Spinal cord (tissue), 10 donors: ENCODE data around the gene SORCS2. TPM values are rescaled to one million over a fixed set of nuclear protein-coding genes. Genes with fewer than 3 reads are reported as not detected.

Experiments
- DNase-seq, 6 donors: peaks; one replicate each; pipeline versions ENCODE4 v3.0.0 to v3.0.0-alpha.2; 2013 to 2015; ENCODE audit warnings: low spot score in 6 of 6, low read depth in 4 of 6
- H3K27ac ChIP-seq: one replicate; pipeline ENCODE4 v1.5.1; 2013; ENCODE audit warnings: low read depth, low read length, control low read depth
- H3K27me3 ChIP-seq: one replicate; pipeline ENCODE4 v1.6.1; 2013; ENCODE audit warnings: low read length; ENCODE audit not compliant: control insufficient read depth, insufficient read depth
- H3K36me3 ChIP-seq: one replicate; pipeline ENCODE4 v1.6.1; 2013; ENCODE audit warnings: low read length; ENCODE audit not compliant: control insufficient read depth, insufficient read depth
- H3K4me1 ChIP-seq: one replicate; pipeline ENCODE4 v1.6.1; 2013; ENCODE audit warnings: low read length; ENCODE audit not compliant: control insufficient read depth, insufficient read depth
- H3K4me3 ChIP-seq: one replicate; pipeline ENCODE4 v1.5.1; 2013; ENCODE audit warnings: low read depth, low read length, control low read depth
- H3K9me3 ChIP-seq: one replicate; pipeline ENCODE4 v1.6.1; 2013; ENCODE audit warnings: low read length; ENCODE audit not compliant: control insufficient read depth, insufficient read depth
- WGBS: methylation state at CpG from one replicate; pipeline ENCODE4 v1.1.5; 2013; ENCODE audit warnings: missing lambda C conversion rate; ENCODE audit not compliant: insufficient coverage; 5-methylcytosine and 5-hydroxymethylcytosine counted together
- polyA plus RNA-seq, 2 donors: library from polyadenylated mRNA; unstranded; fragments of 120-200 nt; gene quantifications; one replicate each; pipeline ENCODE4 v1.2.1, GENCODE V29; 2013; ENCODE audit not compliant: insufficient read length in 2 of 2
- total RNA-seq, 2 donors: library from RNA; depleted of rRNA in 1 of 2; stranded (reverse); fragments of 120-200 nt in 1 of 2; fragments of >200 nt in 1 of 2; gene quantifications; one replicate each; pipeline versions ENCODE4 v1.2.3 to v1.2.4, GENCODE V29; 2013 to 2014
- donor health status: healthy.

Gene SORCS2
- total and polyA plus RNA-seq, 4 donors, result 7.3 to 24.8 (median 16.5) TPM

GRCh38 chr4:7247521-7247920 is 55.2 kb downstream of the SORCS2 start:
- Histone ChIP-seq H3K36me3 (peaks cover 2% of the 10 kb centered on the region), H3K9me3 (no peaks in the 10 kb centered on the region), H3K4me3 (no peak overlapping the region), H3K27me3 (peaks cover 2% of the 10 kb centered on the region), H3K27ac (no peak overlapping the region), H3K4me1 (peaks cover 78% of the 10 kb centered on the region)
- WGBS, result 89% methylated on average over 12 of the region's 15 CpGs
- no peak for DNase-seq

- H3K27ac ChIP-seq, result no peak overlapping the region
- 88% methylated on average over 9 of the region's 12 CpGs for WGBS
- no peak overlapping the region for H3K4me3 ChIP-seq
- H3K4me1 ChIP-seq, result peaks cover 78% of the 10 kb centered on the region
- H3K9me3 ChIP-seq, result no peaks in the 10 kb centered on the region
- peaks cover 4% of the 10 kb centered on the region for H3K27me3 ChIP-seq
- H3K36me3 ChIP-seq, result peaks cover 2% of the 10 kb centered on the region
- no peak for DNase-seq
Measured at GRCh38 chr4:7247946-7248345, 55.6 kb downstream of the SORCS2 start.

GRCh38 chr4:7248857-7249256 is 56.5 kb downstream of the SORCS2 start:
- Histone ChIP-seq H3K27ac (no peak overlapping the region), H3K4me3 (no peak overlapping the region), H3K27me3 (peaks cover 7% of the 10 kb centered on the region), H3K9me3 (no peaks in the 10 kb centered on the region), H3K4me1 (peaks cover 77% of the 10 kb centered on the region), H3K36me3 (peaks cover 2% of the 10 kb centered on the region)
- no peak for DNase-seq
- WGBS, result 100% methylated on average over 1 of the region's 1 CpG

- H3K4me3 ChIP-seq, result no peak overlapping the region
- DNase-seq, result no peak
- no peaks in the 10 kb centered on the region for H3K9me3 ChIP-seq
- H3K4me1 ChIP-seq, result peaks cover 63% of the 10 kb centered on the region
- peaks cover 7% of the 10 kb centered on the region for H3K27me3 ChIP-seq
- no peak overlapping the region for H3K27ac ChIP-seq
- WGBS, result 87% methylated on average over 5 of the region's 5 CpGs
- peaks cover 2% of the 10 kb centered on the region for H3K36me3 ChIP-seq
Measured at GRCh38 chr4:7251321-7251720, 59.0 kb downstream of the SORCS2 start.

- Histone ChIP-seq H3K4me3 (no peak overlapping the region), H3K4me1 (peaks cover 64% of the 10 kb centered on the region), H3K27me3 (peaks cover 5% of the 10 kb centered on the region), H3K9me3 (no peaks in the 10 kb centered on the region), H3K27ac (no peak overlapping the region), H3K36me3 (peaks cover 2% of the 10 kb centered on the region)
- WGBS, result 71% methylated on average over 2 of the region's 7 CpGs
- DNase-seq, result no peak
Measured at GRCh38 chr4:7252051-7252450, 59.7 kb downstream of the SORCS2 start.

- Histone ChIP-seq H3K27me3 (peaks cover 5% of the 10 kb centered on the region), H3K36me3 (peaks cover 2% of the 10 kb centered on the region), H3K4me3 (no peak overlapping the region), H3K9me3 (no peaks in the 10 kb centered on the region), H3K27ac (no peak overlapping the region), H3K4me1 (peaks cover 66% of the 10 kb centered on the region)
- 80% methylated on average over 9 of the region's 15 CpGs for WGBS
- no peak for DNase-seq
Measured at GRCh38 chr4:7252510-7253340, 60.4 kb downstream of the SORCS2 start.

GRCh38 chr4:7253341-7253700 is 61.0 kb downstream of the SORCS2 start:
- Histone ChIP-seq H3K27me3 (peaks cover 5% of the 10 kb centered on the region), H3K4me3 (no peak overlapping the region), H3K9me3 (no peaks in the 10 kb centered on the region), H3K27ac (no peak overlapping the region), H3K4me1 (peaks cover 67% of the 10 kb centered on the region), H3K36me3 (no peaks in the 10 kb centered on the region)
- 84% methylated on average over 7 of the region's 7 CpGs for WGBS
- no peak for DNase-seq

- H3K27me3 ChIP-seq, result peaks cover 5% of the 10 kb centered on the region
- H3K4me1 ChIP-seq, result peaks cover 67% of the 10 kb centered on the region
- DNase-seq, result peak in 1 of 6 donors; percentile 71
- H3K27ac ChIP-seq, result no peak overlapping the region
- no peaks in the 10 kb centered on the region for H3K36me3 ChIP-seq
- H3K9me3 ChIP-seq, result no peaks in the 10 kb centered on the region
- H3K4me3 ChIP-seq, result no peak overlapping the region
- WGBS, result no CpG with 5 or more reads among the region's 4 CpGs
Measured at GRCh38 chr4:7253837-7254236, 61.5 kb downstream of the SORCS2 start.

- Histone ChIP-seq H3K36me3 (no peaks in the 10 kb centered on the region), H3K4me1 (peaks cover 62% of the 10 kb centered on the region), H3K27ac (no peak overlapping the region), H3K4me3 (no peak overlapping the region), H3K9me3 (no peaks in the 10 kb centered on the region), H3K27me3 (peaks cover 5% of the 10 kb centered on the region)
- peak in 1 of 6 donors; percentile 44 for DNase-seq
- 80% methylated on average over 15 of the region's 17 CpGs for WGBS
Measured at GRCh38 chr4:7254736-7255487, 62.6 kb downstream of the SORCS2 start.
